GM10266 (cell line): ENCODE measurements around the gene GRIK3.

Source experiments
- DNase-seq: peaks from one replicate; pipeline ENCODE4 v3.0.0; 2012; ENCODE audit errors: extremely low spot score
- CTCF ChIP-seq: IDR thresholded peaks from 2 replicates; pipeline ENCODE4 v1.5.1; 2012; ENCODE audit warnings: mild to moderate bottlenecking, low read depth; ENCODE audit not compliant: control insufficient read depth, insufficient read depth; ENCODE audit errors: missing control alignments

The GRIK3 gene

GRCh38 chr1:37001703-37002102 is 32.6 kb downstream of the GRIK3 start:
- DNase-seq: no peak
- TF ChIP-seq CTCF: no peak

- no peak for TF ChIP-seq CTCF
- no peak for DNase-seq
These were observed 38.2 kb downstream of the GRIK3 start for GRCh38 chr1:36996106-36996505.

GRCh38 chr1:36994868-36995267 is 39.4 kb downstream of the GRIK3 start:
- no peak for DNase-seq
- TF ChIP-seq CTCF: no peak

- TF ChIP-seq CTCF: no peak
- no peak for DNase-seq
These were observed 40.0 kb downstream of the GRIK3 start for GRCh38 chr1:36994294-36994693.

- TF ChIP-seq CTCF: no peak
- no peak for DNase-seq
These were observed 42.0 kb downstream of the GRIK3 start for GRCh38 chr1:36992139-36992943.

GRCh38 chr1:36991551-36991950 is 42.8 kb downstream of the GRIK3 start:
- no peak for DNase-seq
- no peak for TF ChIP-seq CTCF

- no peak for TF ChIP-seq CTCF
- DNase-seq: no peak
These were observed 43.4 kb downstream of the GRIK3 start for GRCh38 chr1:36990928-36991327.
